Tibial nerve (tissue), 4 donors: ENCODE data around the gene SMCR8. TPM values are rescaled to one million over a fixed set of nuclear protein-coding genes. Genes with fewer than 3 reads are reported as not detected.

Source experiments
- DNase-seq, 2 donors: peaks; one replicate each; pipeline ENCODE4 v3.0.0-alpha.2; 2019; ENCODE audit warnings: low spot score in 2 of 2
- H3K27ac ChIP-seq, 4 donors: fragments of 200-600 bp; sonication (generic) in 3 of 4; one replicate each; pipeline ENCODE4 v1.5.1; 2017 to 2019; ENCODE audit warnings: mild to moderate bottlenecking in 1 of 4
- H3K27me3 ChIP-seq, 2 donors: fragments of 200-600 bp; sonication (generic) in 1 of 2; one replicate each; pipeline versions ENCODE4 v1.5.1 to v1.6.0; 2017 to 2019
- H3K36me3 ChIP-seq, 3 donors: fragments of 200-600 bp; sonication (generic); one replicate each; pipeline ENCODE4 v1.5.1; 2018 to 2019
- H3K4me1 ChIP-seq, 4 donors: fragments of 200-600 bp; sonication (generic) in 3 of 4; one replicate each; pipeline ENCODE4 v1.5.1; 2017 to 2019
- H3K4me3 ChIP-seq, 4 donors: fragments of 200-600 bp; sonication (generic) in 3 of 4; one replicate each; pipeline ENCODE4 v1.5.1; 2017 to 2019; ENCODE audit warnings: mild to moderate bottlenecking in 1 of 4, moderate library complexity in 1 of 4
- H3K9me3 ChIP-seq, 4 donors: fragments of 200-600 bp; sonication (generic) in 3 of 4; one replicate each; pipeline ENCODE4 v1.5.1; 2017 to 2019
- CTCF ChIP-seq, 5 experiments: fragments of 200-600 bp in 3 of 5; fragments of 450-650 bp in 2 of 5; sonication (generic) in 3 of 5; IDR thresholded peaks; one replicate each; pipeline ENCODE4 v1.5.1; 2016 to 2019; ENCODE audit warnings: antibody characterized with exemption in 5 of 5, mild to moderate bottlenecking in 3 of 5, moderate library complexity in 2 of 5
- EP300 ChIP-seq, 2 donors: sonication (generic); formaldehyde crosslinking; IDR thresholded peaks; one replicate each; pipeline ENCODE4 v1.6.1; 2017; ENCODE audit warnings: antibody characterized with exemption in 2 of 2, mild to moderate bottlenecking in 1 of 2
- POLR2A ChIP-seq, 2 donors: fragments of 450-650 bp; IDR thresholded peaks; one replicate each; pipeline ENCODE4 v1.6.1; 2017; ENCODE audit warnings: antibody characterized with exemption in 2 of 2, mild to moderate bottlenecking in 2 of 2, moderate library complexity in 2 of 2
- WGBS, 2 donors: methylation state at CpG; one replicate each; pipeline ENCODE4 v1.1.5; 2018; 5-methylcytosine and 5-hydroxymethylcytosine counted together
- total RNA-seq, 4 donors: library from RNA; depleted of rRNA; stranded (reverse); fragments of >200 nt; gene quantifications; one replicate each; pipeline ENCODE4 v1.1.0, GENCODE V29; 2016

The SMCR8 gene
- 10 to 100 TPM; 11.4 to 13.5 (median 12.7) TPM for total RNA-seq

GRCh38 chr17:18314731-18315561 lies at the start of gene SMCR8, which contains the start of gene TOP3A:
TSS of gene SMCR8 (plus strand) at chr17:18315293. CDS start at chr17:18315790, 497 bp downstream.
TSS of gene TOP3A (minus strand) at chr17:18314994. CDS start at chr17:18314778, 216 bp downstream.
- H3K27me3 ChIP-seq, result no peaks in the 10 kb centered on the region
- peak; percentile 34 to 63 for TF ChIP-seq POLR2A (IDR thresholded peaks at IDR 0.05)
- peak; percentile 87 to 97 for TF ChIP-seq EP300 (IDR thresholded peaks at IDR 0.05)
- peak in 2 of 5 experiments; percentile 61 to 68 for TF ChIP-seq CTCF (IDR thresholded peaks at IDR 0.05)
- peaks cover 0 to 76% (median 53%) of the 10 kb centered on the region in 4 donors for H3K4me1 ChIP-seq
- DNase-seq, result peak; percentile 97 to 98
- 1% methylated on average over 38 to 64 of the region's 78 CpGs for WGBS, 2 donors
- H3K9me3 ChIP-seq, result no peaks in the 10 kb centered on the region
- H3K36me3 ChIP-seq, result peaks cover 0 to 55% (median 0%) of the 10 kb centered on the region in 3 donors
- H3K27ac ChIP-seq, result peak within 1 kb of the TSS; percentile 81 to 93 (median 88)
- peak within 1 kb of the TSS; percentile 52 to 91 (median 79) for H3K4me3 ChIP-seq

- 80 to 88% methylated on average over 10 of the region's 10 CpGs for WGBS, 2 donors
- peaks cover 0 to 63% (median 10%) of the 10 kb centered on the region in 3 donors for H3K36me3 ChIP-seq
- no peak for DNase-seq
- H3K9me3 ChIP-seq, result no peaks in the 10 kb centered on the region
- H3K4me3 ChIP-seq, result no peak overlapping the region
- H3K4me1 ChIP-seq, result peaks cover 0 to 9% (median 2%) of the 10 kb centered on the region in 4 donors
- H3K27ac ChIP-seq, result no peak overlapping the region
- TF ChIP-seq EP300 (IDR thresholded peaks at IDR 0.05), result no peak
- no peak for TF ChIP-seq POLR2A (IDR thresholded peaks at IDR 0.05)
- TF ChIP-seq CTCF (IDR thresholded peaks at IDR 0.05), result no peak
- no peaks in the 10 kb centered on the region for H3K27me3 ChIP-seq
Measured at GRCh38 chr17:18267366-18267765, 47.7 kb upstream of the SMCR8 start.

GRCh38 chr17:18267927-18268711 lies 47.0 kb upstream of the SMCR8 start:
- Histone ChIP-seq H3K27me3 (no peaks in the 10 kb centered on the region), H3K4me3 (no peak overlapping the region), H3K36me3 (peaks cover 0 to 65% (median 10%) of the 10 kb centered on the region in 3 donors), H3K9me3 (no peaks in the 10 kb centered on the region), H3K27ac (no peak overlapping the region), H3K4me1 (peaks cover 0 to 4% (median 0%) of the 10 kb centered on the region in 4 donors)
- WGBS, 2 donors, result 42 to 48% methylated on average over 14 of the region's 14 CpGs
- TF ChIP-seq POLR2A (IDR thresholded peaks at IDR 0.05) (no peak), EP300 (IDR thresholded peaks at IDR 0.05) (no peak), CTCF (IDR thresholded peaks at IDR 0.05) (no peak)
- no peak for DNase-seq

- Histone ChIP-seq H3K36me3 (peaks cover 3 to 62% (median 6%) of the 10 kb centered on the region in 3 donors), H3K9me3 (no peaks in the 10 kb centered on the region), H3K4me1 (peaks cover 0 to 4% (median 0%) of the 10 kb centered on the region in 4 donors), H3K27me3 (no peaks in the 10 kb centered on the region), H3K4me3 (no peak overlapping the region), H3K27ac (no peak overlapping the region)
- no peak for DNase-seq
- no peak for TF ChIP-seq CTCF (IDR thresholded peaks at IDR 0.05)
- no peak for TF ChIP-seq POLR2A (IDR thresholded peaks at IDR 0.05)
- no peak for TF ChIP-seq EP300 (IDR thresholded peaks at IDR 0.05)
- 81 to 89% methylated on average over 10 to 14 of the region's 14 CpGs for WGBS, 2 donors
Measured at GRCh38 chr17:18270046-18270931, 44.8 kb upstream of the SMCR8 start.
